ENCODE data around the gene TPPP2. TPM values are rescaled to one million over a fixed set of nuclear protein-coding genes. Genes with fewer than 3 reads are reported as not detected.

Gene TPPP2
- total RNA-seq, 1 experiment from 2014 or later = not detected

DNA sequence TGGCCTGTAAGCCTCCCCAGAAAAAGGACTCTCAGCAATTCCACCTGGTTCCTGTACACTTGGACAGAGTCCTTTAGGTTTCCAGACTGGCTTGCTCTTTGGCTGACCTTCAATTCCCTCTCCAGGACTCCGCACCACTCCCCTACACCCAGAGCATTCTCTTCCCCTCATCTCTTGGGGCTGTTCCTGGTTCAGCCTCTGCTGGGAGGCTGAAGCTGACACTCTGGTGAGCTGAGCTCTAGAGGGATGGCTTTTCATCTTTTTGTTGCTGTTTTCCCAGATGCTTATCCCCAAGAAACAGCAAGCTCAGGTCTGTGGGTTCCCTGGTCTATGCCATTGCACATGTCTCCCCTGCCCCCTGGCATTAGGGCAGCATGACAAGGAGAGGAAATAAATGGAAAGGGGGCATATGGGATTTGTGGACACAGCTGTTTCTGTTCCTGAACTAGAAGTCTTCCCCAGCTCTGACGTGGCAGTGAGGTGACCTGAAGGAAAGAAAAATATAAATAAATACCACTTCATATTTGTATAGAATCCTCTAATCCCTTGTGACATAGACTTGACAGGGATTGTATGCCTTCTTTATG, 13.5 kb downstream of the TPPP2 start:
- no peak for DNase-seq (ENCODE audit: unreplicated experiment)
- Mint-ChIP-seq H3K27ac (ENCODE audit: low read depth, unreplicated experiment) (no peak overlapping the region), H3K36me3 (ENCODE audit: insufficient read depth, unreplicated experiment) (peaks cover 6% of the 10 kb centered on the region), H3K4me3 (ENCODE audit: unreplicated experiment) (no peak overlapping the region), H3K27me3 (ENCODE audit: insufficient read depth, unreplicated experiment) (no peaks in the 10 kb centered on the region), H3K4me1 (ENCODE audit: insufficient read depth, unreplicated experiment) (peaks cover 37% of the 10 kb centered on the region), H3K9me3 (ENCODE audit: unreplicated experiment) (no peaks in the 10 kb centered on the region)
- CTCF ChIA-PET = interaction anchor here (0.7 to 7.2 kb wide), 10 partner anchors 23 to 304 kb away, joined by 3 to 391 read pairs (median 6); partner anchors contain the start of gene SLC39A2
- BruUV-seq (replicated peaks) = no TSS peak
- TF ChIP-seq CTCF (IDR thresholded peaks at IDR 0.05; ENCODE audit: unreplicated experiment) = no peak
- intact Hi-C loops (cut with micrococcal nuclease) = no loop called here
- POLR2A ChIA-PET = interaction anchor here (0.8 to 2.7 kb wide), 2 partner anchors 61 to 362 kb away, joined by 3 to 15 read pairs; no protein-coding TSS in a partner anchor

DNA sequence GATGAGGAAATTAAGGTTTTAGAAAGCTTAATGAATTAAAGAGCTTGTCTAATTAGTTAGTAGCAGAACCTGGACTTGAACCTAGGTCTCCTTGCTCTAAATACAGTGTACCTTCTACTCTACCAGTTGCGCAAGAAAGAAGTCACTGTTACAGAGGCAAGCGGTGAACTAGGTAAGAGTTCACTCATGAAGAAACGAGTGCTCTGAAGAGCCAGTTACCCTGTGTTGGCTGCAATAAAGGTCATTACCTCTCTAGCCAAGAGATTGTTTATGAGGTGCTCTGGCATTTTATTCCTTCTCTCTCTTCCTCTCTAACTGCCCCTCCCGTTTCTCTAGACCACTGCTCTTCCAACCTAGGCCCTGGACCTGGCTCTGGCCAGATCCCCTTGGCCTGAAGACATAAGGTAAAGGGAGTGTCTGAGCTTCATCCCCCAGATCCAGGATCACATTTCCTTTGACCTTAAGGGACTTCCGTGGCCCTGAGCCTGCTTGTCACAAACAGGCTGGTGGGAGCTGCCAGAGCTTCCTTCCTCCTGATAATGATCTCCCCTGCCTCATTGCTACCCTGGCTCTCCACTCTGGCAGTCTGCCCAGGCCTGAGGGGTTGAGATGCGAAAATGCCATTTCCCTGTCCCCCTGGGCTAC, 14.1 kb downstream of the TPPP2 start:
- ChIA-PET CTCF (interaction anchor here (0.6 to 7.2 kb wide), 9 partner anchors 23 to 348 kb away, joined by 3 to 391 read pairs (median 6); no protein-coding TSS in a partner anchor), POLR2A (no interaction called here)
- BruUV-seq (replicated peaks) = no TSS peak
- no peaks in the 10 kb centered on the region for H3K9me3 Mint-ChIP-seq (ENCODE audit: unreplicated experiment)
- no peak overlapping the region for H3K4me3 Mint-ChIP-seq (ENCODE audit: unreplicated experiment)
- peaks cover 6% of the 10 kb centered on the region for H3K36me3 Mint-ChIP-seq (ENCODE audit: insufficient read depth, unreplicated experiment)
- no peaks in the 10 kb centered on the region for H3K27me3 Mint-ChIP-seq (ENCODE audit: insufficient read depth, unreplicated experiment)
- TF ChIP-seq CTCF (IDR thresholded peaks at IDR 0.05; ENCODE audit: unreplicated experiment) = no peak
- no peak overlapping the region for H3K27ac Mint-ChIP-seq (ENCODE audit: low read depth, unreplicated experiment)
- peaks cover 37% of the 10 kb centered on the region for H3K4me1 Mint-ChIP-seq (ENCODE audit: insufficient read depth, unreplicated experiment)
- no peak for DNase-seq (ENCODE audit: unreplicated experiment)
- intact Hi-C loops (cut with micrococcal nuclease) = no loop called here

DNA sequence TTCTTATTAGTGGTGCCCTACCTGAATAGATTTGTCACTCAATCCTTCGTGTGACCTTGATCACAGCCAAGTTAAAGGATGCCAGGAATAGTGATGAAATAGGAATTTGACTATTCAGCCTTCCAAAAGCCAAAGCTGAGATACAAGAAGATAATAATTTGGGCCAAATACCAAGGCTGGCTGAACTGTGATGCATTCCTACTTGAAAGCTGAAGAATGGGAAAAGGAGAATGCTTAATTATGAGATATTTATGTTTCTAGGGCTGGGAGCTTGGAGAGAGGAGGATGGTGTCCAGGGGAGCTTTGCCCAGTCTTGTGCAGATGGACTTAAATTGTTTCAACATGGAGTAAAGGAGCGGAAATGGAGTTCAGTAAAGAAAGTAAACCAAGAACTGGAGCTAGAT, 17.4 kb downstream of the TPPP2 start:
- POLR2A ChIA-PET = interaction anchor here (0.9 to 1.9 kb wide), 4 partner anchors 9 to 220 kb away, joined by 3 to 6 read pairs (median 3); no protein-coding TSS in a partner anchor
- TF ChIP-seq CTCF (IDR thresholded peaks at IDR 0.05; ENCODE audit: unreplicated experiment) = no peak
- Mint-ChIP-seq H3K27me3 (ENCODE audit: insufficient read depth, unreplicated experiment) (no peaks in the 10 kb centered on the region), H3K36me3 (ENCODE audit: insufficient read depth, unreplicated experiment) (peaks cover 6% of the 10 kb centered on the region), H3K4me1 (ENCODE audit: insufficient read depth, unreplicated experiment) (peaks cover 24% of the 10 kb centered on the region), H3K9me3 (ENCODE audit: unreplicated experiment) (no peaks in the 10 kb centered on the region), H3K4me3 (ENCODE audit: unreplicated experiment) (no peak overlapping the region), H3K27ac (ENCODE audit: low read depth, unreplicated experiment) (peak overlapping the region; percentile 24)
- no peak for DNase-seq (ENCODE audit: unreplicated experiment)
- CTCF ChIA-PET = interaction anchor here (0.7 to 6.6 kb wide), 15 partner anchors 11 to 193 kb away, joined by 3 to 62 read pairs (median 4); no protein-coding TSS in a partner anchor
- intact Hi-C loops (cut with micrococcal nuclease) = no loop called here
- no TSS peak for BruUV-seq (replicated peaks)

DNA sequence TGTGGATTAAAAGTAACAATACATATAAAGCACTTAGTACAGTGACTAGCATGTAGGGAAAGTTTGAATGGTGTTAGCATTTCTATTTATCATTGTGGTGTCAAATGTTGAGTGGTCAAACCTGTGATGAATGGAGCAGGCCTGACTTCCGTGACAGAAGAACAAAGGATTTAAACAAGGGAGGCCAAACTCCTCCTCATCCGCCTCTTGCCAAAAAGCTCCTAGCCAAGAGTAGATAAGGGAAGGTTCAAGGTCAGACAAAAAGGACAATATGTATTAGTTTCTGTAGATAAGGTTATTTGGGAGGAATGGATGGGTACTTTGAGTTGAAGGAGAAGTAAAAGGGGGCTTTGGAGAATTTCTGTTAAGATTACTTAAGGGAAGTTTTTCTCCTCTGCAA, 18.6 kb downstream of the TPPP2 start:
- POLR2A ChIA-PET = interaction anchor here (0.7 to 1.9 kb wide), 2 partner anchors 8 to 39 kb away, joined by 4 to 6 read pairs; no protein-coding TSS in a partner anchor

More for the DNA sequence above, 18.6 kb downstream of the TPPP2 start:
- DNase-seq (ENCODE audit: unreplicated experiment) = no peak
- peaks cover 6% of the 10 kb centered on the region for H3K36me3 Mint-ChIP-seq (ENCODE audit: insufficient read depth, unreplicated experiment)
- CTCF ChIA-PET = interaction anchor here (0.5 to 6.6 kb wide), 12 partner anchors 9 to 356 kb away, joined by 3 to 62 read pairs (median 4); partner anchors contain the start of gene TMEM253
- intact Hi-C loops (cut with micrococcal nuclease) = no loop called here
- no peaks in the 10 kb centered on the region for H3K27me3 Mint-ChIP-seq (ENCODE audit: insufficient read depth, unreplicated experiment)
- H3K9me3 Mint-ChIP-seq (ENCODE audit: unreplicated experiment) = no peaks in the 10 kb centered on the region
- TF ChIP-seq CTCF (IDR thresholded peaks at IDR 0.05; ENCODE audit: unreplicated experiment) = no peak
- peaks cover 13% of the 10 kb centered on the region for H3K4me1 Mint-ChIP-seq (ENCODE audit: insufficient read depth, unreplicated experiment)
- no TSS peak for BruUV-seq (replicated peaks)
- no peak overlapping the region for H3K4me3 Mint-ChIP-seq (ENCODE audit: unreplicated experiment)
- no peak overlapping the region for H3K27ac Mint-ChIP-seq (ENCODE audit: low read depth, unreplicated experiment)

All from MCF 10A (cell line).